Nephron progenitor cell (in vitro differentiated cells): Measurements from ENCODE around the gene CD44.

Experiments
- DNase-seq: peaks from one replicate; pipeline ENCODE4 v3.0.0; 2021
- H3K27ac Mint-ChIP-seq: 2 replicates; pipeline ENCODE4 v1.8.0; 2021; ENCODE audit warnings: mild to moderate bottlenecking, moderate library complexity, mixed read lengths
- H3K27me3 Mint-ChIP-seq: 2 replicates; pipeline ENCODE4 v1.8.0; 2021; ENCODE audit warnings: mild to moderate bottlenecking, low read depth, mixed read lengths; ENCODE audit not compliant: poor library complexity
- H3K36me3 Mint-ChIP-seq: 2 replicates; pipeline ENCODE4 v1.8.0; 2021; ENCODE audit warnings: low read depth, mixed read lengths
- H3K4me1 Mint-ChIP-seq: 2 replicates; pipeline ENCODE4 v1.8.0; 2021; ENCODE audit warnings: mixed read lengths
- H3K4me3 Mint-ChIP-seq: 2 replicates; pipeline ENCODE4 v1.8.0; 2021; ENCODE audit warnings: mild to moderate bottlenecking, moderate library complexity, mixed read lengths
- H3K9me3 Mint-ChIP-seq: 2 replicates; pipeline ENCODE4 v1.8.0; 2021; ENCODE audit warnings: mild to moderate bottlenecking, moderate library complexity, mixed read lengths
- TF ChIP-seq, protein P1 (sequence below): fragments of 200-600 bp; sonication (generic); IDR thresholded peaks from 2 replicates; pipeline ENCODE4 v1.5.0; 2021; ENCODE audit warnings: antibody characterized with exemption

The CD44 gene

DNA sequence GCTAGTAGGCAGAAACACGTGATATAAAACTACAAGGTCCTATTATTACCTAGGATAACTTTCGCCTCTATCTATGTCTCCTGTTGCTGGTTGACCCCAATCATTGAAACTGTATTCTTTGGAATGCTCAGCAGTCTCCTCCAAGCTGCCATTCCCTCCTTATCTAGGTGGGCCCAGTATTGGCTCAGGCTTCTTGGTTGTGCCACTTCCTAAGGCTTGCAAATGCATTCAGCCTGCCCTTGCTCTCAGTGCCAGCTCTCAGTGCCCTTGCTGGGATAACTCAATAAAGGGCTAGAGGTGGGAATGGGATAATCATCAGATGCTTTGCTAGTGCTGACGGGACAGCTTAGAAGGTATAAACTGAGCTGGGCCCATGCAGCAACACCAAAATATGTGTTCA lies 13.6 kb downstream of the CD44 start:
- Mint-ChIP-seq H3K4me1 (peaks cover 5% of the 10 kb centered on the region), H3K36me3 (no peaks in the 10 kb centered on the region), H3K27me3 (peaks cover 2% of the 10 kb centered on the region), H3K4me3 (no peak overlapping the region), H3K27ac (no peak overlapping the region), H3K9me3 (no peaks in the 10 kb centered on the region)
- TF ChIP-seq, protein P1, sequence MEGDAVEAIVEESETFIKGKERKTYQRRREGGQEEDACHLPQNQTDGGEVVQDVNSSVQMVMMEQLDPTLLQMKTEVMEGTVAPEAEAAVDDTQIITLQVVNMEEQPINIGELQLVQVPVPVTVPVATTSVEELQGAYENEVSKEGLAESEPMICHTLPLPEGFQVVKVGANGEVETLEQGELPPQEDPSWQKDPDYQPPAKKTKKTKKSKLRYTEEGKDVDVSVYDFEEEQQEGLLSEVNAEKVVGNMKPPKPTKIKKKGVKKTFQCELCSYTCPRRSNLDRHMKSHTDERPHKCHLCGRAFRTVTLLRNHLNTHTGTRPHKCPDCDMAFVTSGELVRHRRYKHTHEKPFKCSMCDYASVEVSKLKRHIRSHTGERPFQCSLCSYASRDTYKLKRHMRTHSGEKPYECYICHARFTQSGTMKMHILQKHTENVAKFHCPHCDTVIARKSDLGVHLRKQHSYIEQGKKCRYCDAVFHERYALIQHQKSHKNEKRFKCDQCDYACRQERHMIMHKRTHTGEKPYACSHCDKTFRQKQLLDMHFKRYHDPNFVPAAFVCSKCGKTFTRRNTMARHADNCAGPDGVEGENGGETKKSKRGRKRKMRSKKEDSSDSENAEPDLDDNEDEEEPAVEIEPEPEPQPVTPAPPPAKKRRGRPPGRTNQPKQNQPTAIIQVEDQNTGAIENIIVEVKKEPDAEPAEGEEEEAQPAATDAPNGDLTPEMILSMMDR, result no peak
- no peak for DNase-seq

DNA sequence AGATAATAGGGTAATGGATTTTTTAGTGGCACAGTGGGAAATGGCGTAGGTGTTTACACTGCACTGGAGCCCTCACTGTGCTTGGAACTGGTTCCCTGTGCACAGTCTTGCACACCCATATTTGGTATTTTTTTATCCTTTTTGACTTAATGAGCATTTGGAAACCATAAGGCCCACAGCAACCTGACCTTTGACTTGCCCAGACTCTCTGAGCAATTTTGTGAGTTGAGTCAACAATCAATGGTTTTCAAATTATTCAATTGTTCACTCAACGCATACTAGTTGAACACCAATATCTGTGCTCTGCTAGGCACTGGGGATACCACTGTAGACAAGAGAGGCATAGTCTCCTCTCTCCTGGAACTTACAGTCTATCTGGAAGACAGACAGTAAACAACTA lies 14.3 kb downstream of the CD44 start:
- no peaks in the 10 kb centered on the region for H3K9me3 Mint-ChIP-seq
- H3K4me1 Mint-ChIP-seq, result peaks cover 5% of the 10 kb centered on the region
- peaks cover 2% of the 10 kb centered on the region for H3K27me3 Mint-ChIP-seq
- TF ChIP-seq, protein P1, result no peak
- H3K27ac Mint-ChIP-seq, result no peak overlapping the region
- H3K4me3 Mint-ChIP-seq, result no peak overlapping the region
- H3K36me3 Mint-ChIP-seq, result no peaks in the 10 kb centered on the region
- DNase-seq, result no peak

DNA sequence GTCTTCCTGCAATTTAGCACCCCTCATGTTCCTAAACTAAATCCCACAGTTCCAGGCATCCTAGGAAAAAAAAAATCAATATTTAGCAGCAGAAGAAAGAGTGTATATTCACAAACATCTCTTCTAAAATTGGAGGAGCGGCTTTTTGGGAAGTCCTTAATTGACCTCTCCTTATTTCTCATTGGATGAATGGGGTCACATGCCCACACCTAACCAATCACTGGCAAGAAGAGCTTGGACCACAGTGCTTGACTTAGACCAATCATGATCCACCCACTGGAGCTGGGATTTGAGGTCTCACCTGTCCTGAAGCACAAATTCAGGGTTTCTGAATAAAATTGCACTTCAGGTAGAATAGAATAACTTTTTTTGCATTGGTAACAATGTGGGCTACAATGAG lies 16.0 kb downstream of the CD44 start:
- no peaks in the 10 kb centered on the region for H3K36me3 Mint-ChIP-seq
- no peak overlapping the region for H3K27ac Mint-ChIP-seq
- H3K27me3 Mint-ChIP-seq, result peaks cover 2% of the 10 kb centered on the region
- H3K4me3 Mint-ChIP-seq, result no peak overlapping the region
- peaks cover 16% of the 10 kb centered on the region for H3K4me1 Mint-ChIP-seq
- TF ChIP-seq, protein P1, result no peak
- DNase-seq, result no peak
- H3K9me3 Mint-ChIP-seq, result no peaks in the 10 kb centered on the region

DNA sequence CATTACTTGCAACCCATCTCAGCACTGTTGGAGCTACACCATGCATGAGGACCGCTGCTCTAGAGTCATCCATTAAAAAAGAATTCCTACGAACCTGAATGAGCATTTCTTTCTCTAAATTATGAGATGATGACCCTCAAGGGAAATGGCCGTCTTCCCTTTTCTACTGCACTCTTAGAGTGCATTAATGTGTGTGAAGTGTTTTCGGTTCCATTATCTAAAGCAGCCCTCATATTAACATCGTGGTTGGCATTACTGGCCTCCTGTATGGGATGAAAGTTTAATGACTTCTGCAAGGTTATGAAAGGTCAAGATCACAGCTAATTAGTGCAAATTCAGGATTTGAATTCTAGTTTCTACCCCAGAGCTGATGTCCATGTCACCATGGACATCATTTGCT lies 16.7 kb downstream of the CD44 start:
- no peak for DNase-seq
- Mint-ChIP-seq H3K4me1 (peaks cover 15% of the 10 kb centered on the region), H3K27me3 (peaks cover 2% of the 10 kb centered on the region), H3K9me3 (no peaks in the 10 kb centered on the region), H3K36me3 (no peaks in the 10 kb centered on the region), H3K27ac (no peak overlapping the region), H3K4me3 (no peak overlapping the region)
- TF ChIP-seq, protein P1, result no peak

DNA sequence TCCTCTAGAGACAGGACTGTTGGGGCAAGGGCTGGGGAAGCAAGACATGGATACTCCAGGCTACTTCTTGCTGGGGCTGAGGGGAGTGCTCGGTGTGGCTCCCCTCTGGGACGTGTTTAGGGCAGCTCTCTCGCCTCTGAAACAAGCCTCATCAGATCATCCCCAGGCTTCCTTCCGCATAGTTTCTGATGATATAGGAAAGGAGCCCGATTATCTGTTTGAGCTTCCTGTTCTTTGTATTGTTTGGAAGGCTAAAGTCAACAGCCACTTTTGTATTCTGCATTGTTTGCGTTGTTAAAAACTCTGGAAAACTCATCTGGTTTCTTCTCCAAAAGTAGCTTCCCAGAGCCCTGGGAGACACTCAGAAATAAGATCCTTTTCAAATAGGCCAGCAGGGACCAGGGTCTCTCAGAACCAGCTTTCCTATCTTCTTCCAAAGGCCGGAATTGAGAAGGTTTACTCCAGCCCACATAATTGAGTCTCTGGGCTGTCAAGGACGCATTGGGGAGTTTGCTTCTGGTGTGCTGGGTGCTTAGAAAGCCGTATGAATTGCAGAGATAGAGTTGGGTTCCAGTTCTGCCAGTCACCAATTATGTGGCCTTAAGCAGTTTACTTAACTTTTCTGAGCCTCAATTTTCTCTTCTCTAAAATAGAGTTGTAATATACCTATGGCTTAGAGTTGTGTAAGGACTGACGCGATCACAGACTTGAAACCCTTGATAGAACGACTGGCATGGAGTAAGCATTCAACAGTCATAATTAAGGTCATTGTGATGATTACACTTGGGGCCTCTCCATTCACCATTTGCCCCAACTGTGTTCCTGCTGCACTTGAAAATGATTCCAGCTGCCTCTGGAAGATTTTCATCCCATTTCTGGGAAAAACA lies 19.1 kb downstream of the CD44 start:
- H3K27ac Mint-ChIP-seq, result no peak overlapping the region

More for the DNA sequence above, 19.1 kb downstream of the CD44 start:
- no peaks in the 10 kb centered on the region for H3K36me3 Mint-ChIP-seq
- TF ChIP-seq, protein P1, result no peak
- H3K9me3 Mint-ChIP-seq, result no peaks in the 10 kb centered on the region
- peaks cover 22% of the 10 kb centered on the region for H3K4me1 Mint-ChIP-seq
- no peaks in the 10 kb centered on the region for H3K27me3 Mint-ChIP-seq
- DNase-seq, result no peak
- no peak overlapping the region for H3K4me3 Mint-ChIP-seq
